Measurements from ENCODE around the gene ZNF354B. TPM values are rescaled to one million over a fixed set of nuclear protein-coding genes. Genes with fewer than 3 reads are reported as not detected.
"Not testable (repeated sequence)": the region's sequence is repeated elsewhere in the genome, so short reads cannot be mapped to it uniquely, and the experiment has no call there.

ZNF354B gene
- total and polyA plus RNA-seq, 2 of the 13 experiments (the other 11 are each of a cell fraction or from before 2014, with no cell fraction given) = 7.8 to 10.3 TPM

- TF ChIP-seq ZNF3 (CRISPR knock-in tag; IDR thresholded peaks at IDR 0.05) (no peak), ZFP37 (CRISPR knock-in tag; IDR thresholded peaks at IDR 0.05; ENCODE audit: borderline replicate concordance) (no peak), ZNF205 (CRISPR knock-in tag; IDR thresholded peaks at IDR 0.05) (no peak), ZNF790 (CRISPR knock-in tag; IDR thresholded peaks at IDR 0.05; ENCODE audit: borderline replicate concordance) (no peak), THAP8 (CRISPR knock-in tag; IDR thresholded peaks at IDR 0.05; ENCODE audit: borderline replicate concordance) (no peak), NKX3-1 (CRISPR knock-in tag; IDR thresholded peaks at IDR 0.05) (no peak), MBD4 (IDR thresholded peaks at IDR 0.05; ENCODE audit: borderline replicate concordance, low read length) (no peak), GLI4 (CRISPR knock-in tag; IDR thresholded peaks at IDR 0.05; ENCODE audit: borderline replicate concordance) (no peak), ZNF235 (CRISPR knock-in tag; IDR thresholded peaks at IDR 0.05; ENCODE audit: borderline replicate concordance) (no peak)
- Histone ChIP-seq H3K4me2 (ENCODE audit: low read depth, low read length) (no peak overlapping the region), H3K4me3 (replicated peaks in 1 of 3; ENCODE audit: insufficient read depth in 1 of 3, low read depth in 2 of 3, low read length in 3 of 3) (no peak overlapping the region), H3K4me1 (ENCODE audit: insufficient read depth, low read length) (0 out of 2 replicates have a peak, but pooled peaks cover 7% of the 10 kb centered on the region), H3K36me3 (replicated peaks in 1 of 2; ENCODE audit: control insufficient read depth in 1 of 2, insufficient read depth in 2 of 2, low read length in 2 of 2) (no peaks in the 10 kb centered on the region), H3K27me3 (ENCODE audit: control insufficient read depth in 1 of 2, insufficient read depth in 2 of 2, low read length in 2 of 2) (no peaks in the 10 kb centered on the region), H4K20me1 (ENCODE audit: insufficient read depth, low read length) (no peaks in the 10 kb centered on the region), H3K79me2 (ENCODE audit: insufficient read depth, low read length) (no peaks in the 10 kb centered on the region), H3K9me3 (ENCODE audit: low read length) (no peaks in the 10 kb centered on the region), H2AFZ (ENCODE audit: low read length) (no peak overlapping the region), H3K27ac (ENCODE audit: extremely low read length, insufficient read depth, low read length) (no peak overlapping the region), H3K9ac (ENCODE audit: insufficient read depth, low read depth, low read length) (no peak overlapping the region)
- CTCF ChIA-PET (ENCODE audit: low intra/inter-chr PET ratio, low total read pairs) = no interaction called here
- BruUV-seq (replicated peaks) = no TSS peak
- no peak for ATAC-seq
- in situ Hi-C loops (cut with HindIII; ENCODE audit: extremely low pct_ligation_motif_present, low pct_unique_long_range_greater_than_20kb) = no loop called here
- intact Hi-C loops (cut with micrococcal nuclease; ENCODE audit: unreplicated experiment) = no loop called here
- DNase-seq (ENCODE audit: low spot score) = no peak
- no peak for FAIRE-seq
- 31% methylated on average over 5 of the region's 5 CpGs for WGBS (ENCODE audit: low lambda C conversion rate)
- POLR2A ChIA-PET = no interaction called here
These were observed 5.5 kb upstream of the ZNF354B start for GRCh38 chr5:178854284-178854683.

GRCh38 chr5:178860615-178861014 lies 862 bp downstream of the ZNF354B start:
- H3K4me3 ChIP-seq (replicated peaks in 1 of 3; ENCODE audit: insufficient read depth in 1 of 3, low read depth in 2 of 3, low read length in 3 of 3) = peak overlapping the region; percentile 70 to 82 (median 74); a peak in 4 of 6 replicates
- H3K27ac ChIP-seq (ENCODE audit: extremely low read length, insufficient read depth, low read length) = peak overlapping the region; percentile 81
- ATAC-seq (peak; percentile 31), FAIRE-seq (peak; percentile 18)
- H3K9me3 ChIP-seq (ENCODE audit: low read length); POLR2A ChIA-PET; H2AFZ ChIP-seq (ENCODE audit: low read length); H3K79me2 ChIP-seq (ENCODE audit: insufficient read depth, low read length); in situ Hi-C loops (cut with HindIII; ENCODE audit: extremely low pct_ligation_motif_present, low pct_unique_long_range_greater_than_20kb); H4K20me1 ChIP-seq (ENCODE audit: insufficient read depth, low read length); DNase-seq (ENCODE audit: low spot score); intact Hi-C loops (cut with micrococcal nuclease; ENCODE audit: unreplicated experiment); BruUV-seq (replicated peaks); CTCF ChIA-PET (ENCODE audit: low intra/inter-chr PET ratio, low total read pairs); H3K27me3 ChIP-seq (ENCODE audit: control insufficient read depth in 1 of 2, insufficient read depth in 2 of 2, low read length in 2 of 2); H3K36me3 ChIP-seq (replicated peaks in 1 of 2; ENCODE audit: control insufficient read depth in 1 of 2, insufficient read depth in 2 of 2, low read length in 2 of 2): not testable (repeated sequence)
- peaks cover 28% of the 10 kb centered on the region for H3K4me1 ChIP-seq (ENCODE audit: insufficient read depth, low read length)
- H3K4me2 ChIP-seq (ENCODE audit: low read depth, low read length) = peak overlapping the region; percentile 84
- WGBS (ENCODE audit: low lambda C conversion rate) = no CpG with 5 or more reads among the region's 31 CpGs
- peak overlapping the region; percentile 83 for H3K9ac ChIP-seq (ENCODE audit: insufficient read depth, low read depth, low read length)

All from HepG2 (cell line).